ENCODE data around the gene TNFRSF8.

Gene TNFRSF8

DNA sequence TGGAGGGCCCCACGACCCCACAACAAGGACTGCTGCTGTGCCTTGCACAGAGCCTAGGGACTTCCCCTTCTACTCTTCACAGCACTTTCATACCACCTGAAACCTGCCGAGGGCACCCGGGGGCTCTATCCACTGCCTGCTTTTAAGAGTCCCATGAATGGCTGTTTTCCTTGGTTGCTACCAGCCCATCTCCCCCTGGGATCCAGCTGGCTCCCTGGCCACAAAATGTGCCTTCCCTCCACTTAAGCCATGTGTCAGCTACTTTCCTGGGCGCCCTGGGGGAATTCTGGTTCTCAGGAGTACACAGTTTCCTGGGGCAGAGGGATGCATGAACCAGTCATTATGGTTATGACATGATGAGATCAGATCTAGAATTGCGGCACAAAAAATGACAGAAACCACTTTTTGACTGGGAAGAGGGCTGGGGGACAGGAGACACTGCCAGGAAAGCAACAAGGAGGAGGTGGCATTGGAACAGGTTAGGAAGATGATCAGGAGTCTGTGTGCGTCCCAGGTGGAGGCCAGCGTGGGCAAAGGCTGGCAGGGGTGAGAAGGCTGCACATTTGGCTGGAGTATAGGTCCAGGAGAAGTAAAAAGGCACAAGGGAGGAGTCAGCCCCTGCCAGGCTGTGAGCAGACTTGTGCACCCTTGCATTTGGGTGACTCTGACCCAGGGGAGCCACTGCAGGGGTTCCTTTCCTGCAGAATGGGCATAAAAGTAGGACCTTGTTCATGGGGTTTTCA, 3.2 kb upstream of the TNFRSF8 start:
- DNase-seq (ENCODE audit: low read depth, low spot score), result no peak

- no peak for DNase-seq (ENCODE audit: low read depth, low spot score)
Observed at GRCh38 chr1:12060500-12060899, 2.6 kb upstream of the TNFRSF8 start.

DNA sequence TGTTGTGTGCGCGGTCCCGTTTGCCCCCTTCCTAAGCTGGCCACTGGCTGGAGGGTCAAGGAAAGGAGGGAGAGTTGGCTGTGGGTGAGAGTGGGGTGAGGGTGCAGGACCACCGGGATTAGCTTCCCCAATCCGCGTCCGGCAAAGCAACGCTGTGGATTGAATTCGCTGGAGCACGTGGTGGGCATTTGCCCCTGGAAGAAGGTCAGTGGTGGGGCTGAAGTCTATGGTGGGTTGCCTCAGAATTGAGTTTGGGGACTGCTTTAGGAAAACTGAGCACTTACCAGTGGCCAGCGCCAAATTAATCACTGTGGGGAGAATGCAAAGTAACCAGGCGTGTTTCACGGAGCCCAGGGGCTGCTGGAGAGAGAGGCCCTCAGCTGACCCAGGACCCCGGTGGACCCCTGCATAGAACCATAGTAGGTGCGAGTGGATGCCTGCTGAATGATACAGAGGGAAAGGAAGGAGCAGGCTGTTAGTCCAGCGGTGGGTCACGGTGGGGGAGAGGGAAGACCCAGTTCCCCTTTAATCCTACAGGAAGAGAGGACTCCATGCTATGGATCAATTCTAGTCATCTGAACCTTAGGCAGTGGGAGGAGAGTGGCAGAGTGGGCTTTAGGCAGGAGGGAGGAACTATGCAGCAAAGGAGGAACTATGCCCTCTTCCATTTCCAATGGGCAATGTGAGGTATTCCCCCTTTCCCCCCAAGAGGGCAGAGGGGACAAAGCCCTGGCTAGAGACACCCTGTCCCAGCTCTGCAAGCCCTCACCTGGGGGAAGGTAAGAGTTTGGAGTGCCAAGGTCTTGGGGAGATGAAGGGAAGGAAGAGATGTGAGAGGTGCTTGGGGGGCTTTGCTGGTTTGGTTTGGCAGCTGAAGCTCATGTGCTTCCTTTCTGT, 1.2 kb downstream of the TNFRSF8 start:
- no peak for DNase-seq (ENCODE audit: low read depth, low spot score)

DNA sequence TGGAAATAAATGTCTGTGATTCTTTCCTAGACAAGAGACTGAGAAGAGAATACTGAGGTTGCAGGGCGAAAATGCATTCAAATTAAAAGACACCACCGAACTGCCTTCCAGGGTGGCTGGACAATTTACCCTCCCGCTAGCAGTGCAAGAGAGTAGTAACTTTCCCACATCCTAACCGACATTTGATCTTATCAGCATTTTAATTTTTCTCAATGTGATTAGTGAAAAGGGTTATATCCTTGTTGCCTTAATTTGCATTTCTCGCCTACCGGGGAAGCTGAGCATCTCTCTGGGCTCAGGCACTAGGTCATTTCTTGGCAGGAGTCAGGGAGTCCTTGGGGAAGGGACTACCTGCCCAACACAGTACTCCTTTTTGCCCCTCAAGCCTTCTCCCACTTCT, 2.8 kb downstream of the TNFRSF8 start:
- DNase-seq (ENCODE audit: low read depth, low spot score), result no peak

- peak; percentile 36 for DNase-seq (ENCODE audit: low read depth, low spot score)
Observed at GRCh38 chr1:12067900-12068821, 5.1 kb downstream of the TNFRSF8 start.

DNA sequence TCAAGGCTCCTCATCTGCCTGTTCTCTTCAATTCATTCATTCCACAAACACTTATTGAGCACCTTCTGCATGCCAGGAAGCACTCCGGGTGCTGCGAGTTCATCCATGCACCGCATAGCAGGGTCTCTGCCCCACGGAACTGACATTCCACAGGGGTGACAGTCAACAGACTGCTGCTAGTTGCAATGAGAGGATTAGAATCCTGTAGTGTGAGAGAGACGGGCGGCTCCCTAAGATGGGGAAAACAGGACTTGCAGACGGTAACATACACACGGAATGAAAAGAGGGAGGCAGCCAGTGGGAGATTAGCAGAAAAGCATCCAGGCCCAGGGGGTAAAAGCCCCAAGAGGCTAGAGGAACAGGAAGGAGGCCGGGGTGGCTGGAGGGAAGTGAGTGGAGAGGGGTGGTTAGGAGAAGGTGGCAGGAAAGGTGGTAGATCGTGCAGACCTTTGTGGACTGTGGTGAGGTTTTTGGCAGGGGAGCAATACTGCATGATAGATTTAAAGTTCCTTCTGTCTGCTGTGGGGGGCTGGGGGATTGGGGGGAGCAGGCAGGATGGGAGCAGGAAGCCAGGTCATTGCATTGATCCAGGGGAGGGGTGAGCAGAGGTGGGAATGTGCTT, 6.6 kb downstream of the TNFRSF8 start:
- DNase-seq (ENCODE audit: low read depth, low spot score), result peak; percentile 27

GRCh38 chr1:12071892-12072291, 8.8 kb downstream of the TNFRSF8 start:
- no peak for DNase-seq (ENCODE audit: low read depth, low spot score)

DNA sequence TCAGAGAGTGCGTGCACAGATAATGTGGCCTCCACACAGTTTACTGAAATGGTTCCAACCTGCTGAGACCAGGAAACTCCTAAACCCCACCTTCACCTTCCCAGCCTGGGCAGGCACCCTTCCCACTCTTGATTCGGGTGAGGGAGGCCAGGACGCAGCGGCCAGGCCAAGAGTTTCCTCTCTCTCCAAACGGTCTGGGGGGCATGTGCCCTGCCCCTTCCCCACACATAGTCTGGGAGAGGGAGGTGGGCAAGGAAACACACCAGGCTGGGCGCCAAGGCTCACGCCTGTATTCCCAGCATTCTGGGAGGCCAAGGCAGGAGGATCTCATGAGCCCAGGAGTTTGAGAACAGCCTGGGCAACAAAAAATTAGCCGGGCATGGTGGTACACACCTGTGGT, 9.6 kb downstream of the TNFRSF8 start:
- DNase-seq (ENCODE audit: low read depth, low spot score), result no peak

DNA sequence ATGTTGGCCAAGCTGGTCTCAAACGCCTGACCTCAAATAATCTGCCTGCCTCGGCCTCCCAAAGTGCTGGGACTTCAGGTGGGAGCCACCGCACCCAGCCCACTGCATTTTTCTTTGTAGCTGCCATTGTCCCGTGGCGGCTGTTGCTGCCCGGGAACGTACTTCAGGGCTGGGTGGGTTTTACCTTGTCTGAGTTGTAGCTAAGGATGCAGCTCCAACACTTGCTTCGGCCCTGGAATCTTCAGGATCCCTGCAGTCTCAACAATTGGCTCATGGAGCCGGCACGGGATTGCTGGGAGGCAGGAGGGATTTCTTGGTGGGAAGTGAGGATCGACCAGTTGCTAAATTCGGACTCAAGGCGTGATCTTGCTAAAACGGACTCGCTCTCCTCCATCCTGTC, 10.7 kb downstream of the TNFRSF8 start:
- DNase-seq (ENCODE audit: low read depth, low spot score), result no peak

DNA sequence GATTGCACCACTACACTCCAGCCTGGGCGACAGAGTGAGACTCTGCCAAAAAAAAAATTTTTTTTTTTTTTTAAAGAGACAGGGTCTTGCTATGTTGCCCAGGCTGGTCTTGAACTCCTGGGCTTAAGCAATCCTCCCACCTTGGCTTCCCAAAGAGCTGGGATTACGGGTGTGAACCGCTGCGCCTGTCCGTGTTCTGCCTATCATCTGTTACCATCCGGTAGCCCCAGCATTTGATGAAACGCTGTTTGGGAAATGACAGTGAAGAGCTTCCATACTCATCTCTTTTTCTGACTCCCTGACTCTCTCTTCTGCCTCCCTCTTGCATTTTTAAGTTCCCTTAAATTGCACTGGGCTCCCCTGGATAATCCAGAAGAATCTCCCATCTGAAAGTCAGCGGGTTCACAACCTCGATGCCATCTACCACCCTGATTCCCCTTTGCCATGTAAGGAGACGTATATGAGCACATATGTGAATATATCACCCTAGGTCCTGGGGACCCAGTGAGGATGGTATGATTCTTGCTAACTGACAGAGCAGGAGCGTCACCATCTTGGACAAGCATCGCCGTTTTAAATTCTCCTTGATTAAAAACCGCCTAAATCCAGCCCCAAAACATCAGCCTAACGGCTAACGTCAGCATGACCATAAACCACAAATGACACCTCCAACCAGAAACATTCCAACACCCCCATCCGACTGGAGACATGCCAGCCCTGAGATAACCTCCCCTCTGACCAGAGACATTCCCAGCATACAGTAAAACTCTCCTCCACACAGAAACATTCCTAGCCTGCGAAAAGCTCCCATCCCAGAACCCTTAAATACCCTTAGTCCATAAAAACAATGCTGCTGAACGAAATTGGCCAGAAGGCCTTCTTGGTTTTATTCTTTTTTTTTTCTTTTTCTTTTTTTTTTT, 12.4 kb downstream of the TNFRSF8 start:
- peak; percentile 96 for DNase-seq (ENCODE audit: low read depth, low spot score)

DNA sequence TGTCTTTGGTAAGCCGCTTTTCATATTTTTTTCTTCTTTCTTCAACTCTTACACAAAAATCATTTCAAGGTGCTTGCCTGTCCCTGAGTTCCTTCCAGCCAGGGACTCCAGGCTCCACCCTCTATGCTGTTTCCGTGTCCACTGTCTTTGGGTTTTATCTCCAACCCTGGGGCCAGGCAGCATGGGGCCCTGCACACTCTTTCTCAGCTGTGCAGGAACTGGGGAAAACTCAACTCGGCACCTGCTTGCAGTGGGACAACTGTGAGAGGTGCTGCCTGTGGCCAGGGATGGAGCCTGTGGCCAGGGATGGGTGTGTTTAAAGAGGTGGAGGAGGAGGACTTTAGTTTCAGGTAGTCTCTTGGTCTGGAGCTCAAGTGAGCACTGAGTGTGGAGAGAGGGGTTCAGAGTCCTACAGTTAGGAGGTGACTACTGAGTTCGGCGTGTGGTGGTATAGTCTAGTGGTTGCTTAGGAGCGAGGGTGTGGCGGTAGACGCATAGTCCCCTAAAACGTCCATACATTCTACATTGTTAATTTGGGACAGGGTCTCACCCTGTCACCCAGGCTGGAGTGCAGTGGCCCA, 13.4 kb downstream of the TNFRSF8 start:
- DNase-seq (ENCODE audit: low read depth, low spot score), result no peak

- DNase-seq (ENCODE audit: low read depth, low spot score), result no peak
Observed at GRCh38 chr1:12078575-12078937, 15.5 kb downstream of the TNFRSF8 start.

- DNase-seq (ENCODE audit: low read depth, low spot score), result peak; percentile 77
Observed at GRCh38 chr1:12078938-12079861, 16.1 kb downstream of the TNFRSF8 start.

DNA sequence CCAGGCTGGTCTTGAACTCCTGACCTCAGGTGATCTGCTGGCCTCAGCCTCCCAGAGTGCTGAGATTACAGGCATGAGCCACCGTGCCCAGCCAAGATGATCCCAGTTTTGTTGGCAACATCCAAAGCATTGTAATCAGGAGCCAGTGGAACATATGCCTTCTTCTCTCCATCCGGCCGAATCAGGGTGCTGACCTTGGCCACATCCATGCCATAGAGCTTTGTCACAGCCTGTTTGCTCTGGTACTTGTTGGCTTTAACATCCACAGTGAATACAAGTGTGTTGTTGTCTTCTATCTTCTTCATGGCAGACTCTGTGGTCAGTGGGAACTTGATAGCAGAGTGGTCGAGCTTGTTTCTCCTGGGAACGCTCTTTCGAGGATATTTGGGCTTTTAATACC, 17.1 kb downstream of the TNFRSF8 start:
- no peak for DNase-seq (ENCODE audit: low read depth, low spot score)

- no peak for DNase-seq (ENCODE audit: low read depth, low spot score)
Observed at GRCh38 chr1:12080773-12081556, 17.9 kb downstream of the TNFRSF8 start.

GRCh38 chr1:12081648-12082396, 18.7 kb downstream of the TNFRSF8 start:
- DNase-seq (ENCODE audit: low read depth, low spot score), result no peak

GRCh38 chr1:12082988-12083387, 19.9 kb downstream of the TNFRSF8 start:
- no peak for DNase-seq (ENCODE audit: low read depth, low spot score)
